GM23338 (cell line): ENCODE measurements around the gene C17orf114.

Experiments
- CREB1 ChIP-seq: fragments of 250-450 bp; sonication (Bioruptor Pico); IDR thresholded peaks from 2 replicates; pipeline ENCODE4 v1.5.0; 2020; ENCODE audit warnings: low read depth, mild to moderate bottlenecking, moderate library complexity
- EZH2 ChIP-seq: fragments of 200-600 bp; sonication (generic); IDR thresholded peaks from one replicate; pipeline ENCODE4 v1.8.0; 2017; ENCODE audit warnings: antibody characterized with exemption, mild to moderate bottlenecking, low read depth; ENCODE audit not compliant: unreplicated experiment
- EZH2phosphoT487 ChIP-seq: fragments of 200-600 bp; sonication (generic); IDR thresholded peaks from one replicate; pipeline ENCODE4 v1.8.1; 2018; ENCODE audit warnings: antibody characterized with exemption; ENCODE audit not compliant: unreplicated experiment
- POLR2AphosphoS5 ChIP-seq: IDR thresholded peaks from 2 replicates; pipeline ENCODE4 v1.6.1; 2016; ENCODE audit warnings: antibody characterized with exemption, low read depth
- ZNF114 ChIP-seq: fragments of 250-450 bp; sonication (Bioruptor Pico); IDR thresholded peaks from 2 replicates; pipeline ENCODE4 v1.5.0; 2020; ENCODE audit warnings: mild to moderate bottlenecking, moderate library complexity
- ZNF331 ChIP-seq: fragments of 250-450 bp; sonication (Bioruptor Pico); IDR thresholded peaks from 2 replicates; pipeline ENCODE4 v1.5.0; 2020; ENCODE audit warnings: low read depth, mild to moderate bottlenecking, moderate library complexity
- TF ChIP-seq, protein P1 (sequence below), 2 experiments: fragments of 200-600 bp in 1 of 2; sonication (generic) in 1 of 2; conservative IDR thresholded peaks; 2 replicates each; pipeline versions ENCODE4 v1.5.1 to v1.6.1; 2016 to 2017; ENCODE audit warnings: antibody characterized with exemption in 2 of 2, low read depth in 2 of 2, mild to moderate bottlenecking in 2 of 2, moderate library complexity in 1 of 2
- TF ChIP-seq, protein P2 (sequence below): IDR thresholded peaks from one replicate; pipeline ENCODE4 v1.6.1; 2018; ENCODE audit warnings: antibody characterized with exemption; ENCODE audit not compliant: unreplicated experiment
- TF ChIP-seq, protein P3 (sequence below): fragments of 250-450 bp; sonication (Bioruptor Pico); IDR thresholded peaks from 2 replicates; pipeline ENCODE4 v1.5.0; 2020; ENCODE audit warnings: mild to moderate bottlenecking, moderate library complexity

DNA sequence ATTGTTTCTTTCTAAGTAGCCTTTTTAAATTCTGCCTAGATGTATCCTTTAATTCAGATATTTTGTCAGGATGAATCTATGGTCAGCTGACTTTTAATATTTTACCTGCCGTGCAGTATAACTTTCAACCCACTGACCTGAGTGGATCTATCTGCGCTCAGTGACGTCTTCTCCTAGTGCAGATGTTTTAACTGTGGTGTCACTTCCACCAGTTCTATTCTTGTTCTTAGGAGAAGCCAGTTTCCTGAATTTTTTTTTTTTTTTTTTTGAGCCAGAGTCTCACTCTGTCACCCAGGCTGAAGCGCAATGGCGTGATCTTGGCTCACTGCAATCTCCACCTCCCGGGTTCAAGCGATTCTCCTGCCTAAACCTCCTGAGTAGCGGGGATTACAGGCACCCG is 35.4 kb downstream of the C17orf114 start:
- TF ChIP-seq, protein P1, sequence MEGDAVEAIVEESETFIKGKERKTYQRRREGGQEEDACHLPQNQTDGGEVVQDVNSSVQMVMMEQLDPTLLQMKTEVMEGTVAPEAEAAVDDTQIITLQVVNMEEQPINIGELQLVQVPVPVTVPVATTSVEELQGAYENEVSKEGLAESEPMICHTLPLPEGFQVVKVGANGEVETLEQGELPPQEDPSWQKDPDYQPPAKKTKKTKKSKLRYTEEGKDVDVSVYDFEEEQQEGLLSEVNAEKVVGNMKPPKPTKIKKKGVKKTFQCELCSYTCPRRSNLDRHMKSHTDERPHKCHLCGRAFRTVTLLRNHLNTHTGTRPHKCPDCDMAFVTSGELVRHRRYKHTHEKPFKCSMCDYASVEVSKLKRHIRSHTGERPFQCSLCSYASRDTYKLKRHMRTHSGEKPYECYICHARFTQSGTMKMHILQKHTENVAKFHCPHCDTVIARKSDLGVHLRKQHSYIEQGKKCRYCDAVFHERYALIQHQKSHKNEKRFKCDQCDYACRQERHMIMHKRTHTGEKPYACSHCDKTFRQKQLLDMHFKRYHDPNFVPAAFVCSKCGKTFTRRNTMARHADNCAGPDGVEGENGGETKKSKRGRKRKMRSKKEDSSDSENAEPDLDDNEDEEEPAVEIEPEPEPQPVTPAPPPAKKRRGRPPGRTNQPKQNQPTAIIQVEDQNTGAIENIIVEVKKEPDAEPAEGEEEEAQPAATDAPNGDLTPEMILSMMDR (conservative IDR thresholded peaks at IDR 0.05; ENCODE audit: low read depth in 2 of 2): no peak
- TF ChIP-seq EZH2phosphoT487: no peak
- no peak for TF ChIP-seq POLR2AphosphoS5
- TF ChIP-seq, protein P2, sequence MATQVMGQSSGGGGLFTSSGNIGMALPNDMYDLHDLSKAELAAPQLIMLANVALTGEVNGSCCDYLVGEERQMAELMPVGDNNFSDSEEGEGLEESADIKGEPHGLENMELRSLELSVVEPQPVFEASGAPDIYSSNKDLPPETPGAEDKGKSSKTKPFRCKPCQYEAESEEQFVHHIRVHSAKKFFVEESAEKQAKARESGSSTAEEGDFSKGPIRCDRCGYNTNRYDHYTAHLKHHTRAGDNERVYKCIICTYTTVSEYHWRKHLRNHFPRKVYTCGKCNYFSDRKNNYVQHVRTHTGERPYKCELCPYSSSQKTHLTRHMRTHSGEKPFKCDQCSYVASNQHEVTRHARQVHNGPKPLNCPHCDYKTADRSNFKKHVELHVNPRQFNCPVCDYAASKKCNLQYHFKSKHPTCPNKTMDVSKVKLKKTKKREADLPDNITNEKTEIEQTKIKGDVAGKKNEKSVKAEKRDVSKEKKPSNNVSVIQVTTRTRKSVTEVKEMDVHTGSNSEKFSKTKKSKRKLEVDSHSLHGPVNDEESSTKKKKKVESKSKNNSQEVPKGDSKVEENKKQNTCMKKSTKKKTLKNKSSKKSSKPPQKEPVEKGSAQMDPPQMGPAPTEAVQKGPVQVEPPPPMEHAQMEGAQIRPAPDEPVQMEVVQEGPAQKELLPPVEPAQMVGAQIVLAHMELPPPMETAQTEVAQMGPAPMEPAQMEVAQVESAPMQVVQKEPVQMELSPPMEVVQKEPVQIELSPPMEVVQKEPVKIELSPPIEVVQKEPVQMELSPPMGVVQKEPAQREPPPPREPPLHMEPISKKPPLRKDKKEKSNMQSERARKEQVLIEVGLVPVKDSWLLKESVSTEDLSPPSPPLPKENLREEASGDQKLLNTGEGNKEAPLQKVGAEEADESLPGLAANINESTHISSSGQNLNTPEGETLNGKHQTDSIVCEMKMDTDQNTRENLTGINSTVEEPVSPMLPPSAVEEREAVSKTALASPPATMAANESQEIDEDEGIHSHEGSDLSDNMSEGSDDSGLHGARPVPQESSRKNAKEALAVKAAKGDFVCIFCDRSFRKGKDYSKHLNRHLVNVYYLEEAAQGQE: no peak
- no peak for TF ChIP-seq CREB1 (CRISPR knock-in tag)
- TF ChIP-seq EZH2: no peak
- TF ChIP-seq ZNF331: no peak
- TF ChIP-seq ZNF114: no peak
- TF ChIP-seq, protein P3, sequence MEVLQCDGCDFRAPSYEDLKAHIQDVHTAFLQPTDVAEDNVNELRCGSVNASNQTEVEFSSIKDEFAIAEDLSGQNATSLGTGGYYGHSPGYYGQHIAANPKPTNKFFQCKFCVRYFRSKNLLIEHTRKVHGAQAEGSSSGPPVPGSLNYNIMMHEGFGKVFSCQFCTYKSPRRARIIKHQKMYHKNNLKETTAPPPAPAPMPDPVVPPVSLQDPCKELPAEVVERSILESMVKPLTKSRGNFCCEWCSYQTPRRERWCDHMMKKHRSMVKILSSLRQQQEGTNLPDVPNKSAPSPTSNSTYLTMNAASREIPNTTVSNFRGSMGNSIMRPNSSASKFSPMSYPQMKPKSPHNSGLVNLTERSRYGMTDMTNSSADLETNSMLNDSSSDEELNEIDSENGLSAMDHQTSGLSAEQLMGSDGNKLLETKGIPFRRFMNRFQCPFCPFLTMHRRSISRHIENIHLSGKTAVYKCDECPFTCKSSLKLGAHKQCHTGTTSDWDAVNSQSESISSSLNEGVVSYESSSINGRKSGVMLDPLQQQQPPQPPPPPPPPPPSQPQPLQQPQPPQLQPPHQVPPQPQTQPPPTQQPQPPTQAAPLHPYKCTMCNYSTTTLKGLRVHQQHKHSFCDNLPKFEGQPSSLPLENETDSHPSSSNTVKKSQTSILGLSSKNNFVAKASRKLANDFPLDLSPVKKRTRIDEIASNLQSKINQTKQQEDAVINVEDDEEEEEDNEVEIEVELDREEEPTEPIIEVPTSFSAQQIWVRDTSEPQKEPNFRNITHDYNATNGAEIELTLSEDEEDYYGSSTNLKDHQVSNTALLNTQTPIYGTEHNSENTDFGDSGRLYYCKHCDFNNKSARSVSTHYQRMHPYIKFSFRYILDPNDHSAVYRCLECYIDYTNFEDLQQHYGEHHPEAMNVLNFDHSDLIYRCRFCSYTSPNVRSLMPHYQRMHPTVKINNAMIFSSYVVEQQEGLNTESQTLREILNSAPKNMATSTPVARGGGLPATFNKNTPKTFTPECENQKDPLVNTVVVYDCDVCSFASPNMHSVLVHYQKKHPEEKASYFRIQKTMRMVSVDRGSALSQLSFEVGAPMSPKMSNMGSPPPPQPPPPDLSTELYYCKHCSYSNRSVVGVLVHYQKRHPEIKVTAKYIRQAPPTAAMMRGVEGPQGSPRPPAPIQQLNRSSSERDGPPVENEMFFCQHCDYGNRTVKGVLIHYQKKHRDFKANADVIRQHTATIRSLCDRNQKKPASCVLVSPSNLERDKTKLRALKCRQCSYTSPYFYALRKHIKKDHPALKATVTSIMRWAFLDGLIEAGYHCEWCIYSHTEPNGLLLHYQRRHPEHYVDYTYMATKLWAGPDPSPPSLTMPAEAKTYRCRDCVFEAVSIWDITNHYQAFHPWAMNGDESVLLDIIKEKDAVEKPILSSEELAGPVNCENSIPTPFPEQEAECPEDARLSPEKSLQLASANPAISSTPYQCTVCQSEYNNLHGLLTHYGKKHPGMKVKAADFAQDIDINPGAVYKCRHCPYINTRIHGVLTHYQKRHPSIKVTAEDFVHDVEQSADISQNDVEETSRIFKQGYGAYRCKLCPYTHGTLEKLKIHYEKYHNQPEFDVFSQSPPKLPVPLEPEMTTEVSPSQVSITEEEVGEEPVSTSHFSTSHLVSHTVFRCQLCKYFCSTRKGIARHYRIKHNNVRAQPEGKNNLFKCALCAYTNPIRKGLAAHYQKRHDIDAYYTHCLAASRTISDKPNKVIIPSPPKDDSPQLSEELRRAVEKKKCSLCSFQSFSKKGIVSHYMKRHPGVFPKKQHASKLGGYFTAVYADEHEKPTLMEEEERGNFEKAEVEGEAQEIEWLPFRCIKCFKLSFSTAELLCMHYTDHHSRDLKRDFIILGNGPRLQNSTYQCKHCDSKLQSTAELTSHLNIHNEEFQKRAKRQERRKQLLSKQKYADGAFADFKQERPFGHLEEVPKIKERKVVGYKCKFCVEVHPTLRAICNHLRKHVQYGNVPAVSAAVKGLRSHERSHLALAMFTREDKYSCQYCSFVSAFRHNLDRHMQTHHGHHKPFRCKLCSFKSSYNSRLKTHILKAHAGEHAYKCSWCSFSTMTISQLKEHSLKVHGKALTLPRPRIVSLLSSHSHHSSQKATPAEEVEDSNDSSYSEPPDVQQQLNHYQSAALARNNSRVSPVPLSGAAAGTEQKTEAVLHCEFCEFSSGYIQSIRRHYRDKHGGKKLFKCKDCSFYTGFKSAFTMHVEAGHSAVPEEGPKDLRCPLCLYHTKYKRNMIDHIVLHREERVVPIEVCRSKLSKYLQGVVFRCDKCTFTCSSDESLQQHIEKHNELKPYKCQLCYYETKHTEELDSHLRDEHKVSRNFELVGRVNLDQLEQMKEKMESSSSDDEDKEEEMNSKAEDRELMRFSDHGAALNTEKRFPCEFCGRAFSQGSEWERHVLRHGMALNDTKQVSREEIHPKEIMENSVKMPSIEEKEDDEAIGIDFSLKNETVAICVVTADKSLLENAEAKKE (CRISPR knock-in tag): no peak
